Ishikawa (cell line): Measurements from ENCODE around the gene MYO9A.

Source experiments
- CEBPB ChIP-seq: IDR thresholded peaks from 2 replicates; pipeline ENCODE4 v1.6.1; 2012
- CREB1 ChIP-seq: IDR thresholded peaks from 2 replicates; pipeline ENCODE4 v1.6.1; 2012; ENCODE audit warnings: low read depth
- EGR1 ChIP-seq: IDR thresholded peaks from 2 replicates; pipeline ENCODE4 v1.6.1; 2012
- EP300 ChIP-seq: IDR thresholded peaks from 2 replicates; pipeline ENCODE4 v1.6.1; 2012; ENCODE audit warnings: borderline replicate concordance
- FOXM1 ChIP-seq: IDR thresholded peaks from 2 replicates; pipeline ENCODE4 v1.6.1; 2012; ENCODE audit warnings: low read depth, borderline replicate concordance
- NFIC ChIP-seq: IDR thresholded peaks from 2 replicates; pipeline ENCODE4 v1.6.1; 2012
- RAD21 ChIP-seq: IDR thresholded peaks from 2 replicates; pipeline ENCODE4 v1.6.1; 2012; ENCODE audit warnings: low read depth
- TAF1 ChIP-seq: IDR thresholded peaks from 2 replicates; pipeline ENCODE4 v1.6.1; 2012; ENCODE audit warnings: low read depth, mild to moderate bottlenecking
- TCF12 ChIP-seq: IDR thresholded peaks from 2 replicates; pipeline ENCODE4 v1.6.1; 2012; ENCODE audit warnings: low read depth
- TEAD4 ChIP-seq: IDR thresholded peaks from 2 replicates; pipeline ENCODE4 v1.6.1; 2012
- YY1 ChIP-seq: IDR thresholded peaks from 2 replicates; pipeline ENCODE4 v1.6.1; 2012; ENCODE audit warnings: low read depth
- ZBTB7A ChIP-seq: IDR thresholded peaks from 2 replicates; pipeline ENCODE4 v1.6.1; 2012; ENCODE audit warnings: low read depth
- TF ChIP-seq, protein P1 (sequence below): IDR thresholded peaks from 2 replicates; pipeline ENCODE4 v1.6.1; 2012
- TF ChIP-seq, protein P2 (sequence below): IDR thresholded peaks from 2 replicates; pipeline ENCODE4 v1.6.1; 2012; ENCODE audit warnings: low read depth, mild to moderate bottlenecking
- TF ChIP-seq, protein P3 (sequence below): IDR thresholded peaks from 2 replicates; pipeline ENCODE4 v1.6.1; 2012

Gene MYO9A

DNA sequence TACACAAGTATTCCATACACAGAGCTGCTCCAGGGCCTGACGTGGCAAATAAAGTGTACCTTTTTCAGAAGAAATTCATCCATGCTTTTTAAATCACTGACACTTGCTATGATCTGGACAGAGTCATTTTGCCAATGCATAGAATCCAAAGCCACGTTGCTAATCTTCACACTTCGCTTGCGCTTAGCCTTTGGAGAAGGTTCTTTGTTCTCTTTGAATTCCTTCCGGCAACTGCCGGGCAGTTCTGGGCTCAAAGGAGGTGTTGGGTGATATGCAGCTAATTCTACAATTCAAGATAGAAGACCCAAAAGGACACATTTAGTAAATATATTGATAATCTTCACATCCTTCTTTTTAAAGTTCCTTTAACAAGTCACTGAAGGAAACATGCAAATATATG lies 237.7 kb downstream of the MYO9A start:
- TF ChIP-seq ZBTB7A (no peak), TCF12 (no peak), FOXM1 (no peak), CEBPB (no peak), EGR1 (no peak), CREB1 (no peak), NFIC (no peak), EP300 (no peak), RAD21 (no peak), TEAD4 (no peak), TAF1 (no peak), YY1 (no peak)
- TF ChIP-seq, protein P1, sequence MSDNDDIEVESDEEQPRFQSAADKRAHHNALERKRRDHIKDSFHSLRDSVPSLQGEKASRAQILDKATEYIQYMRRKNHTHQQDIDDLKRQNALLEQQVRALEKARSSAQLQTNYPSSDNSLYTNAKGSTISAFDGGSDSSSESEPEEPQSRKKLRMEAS = no peak
- TF ChIP-seq, protein P2, sequence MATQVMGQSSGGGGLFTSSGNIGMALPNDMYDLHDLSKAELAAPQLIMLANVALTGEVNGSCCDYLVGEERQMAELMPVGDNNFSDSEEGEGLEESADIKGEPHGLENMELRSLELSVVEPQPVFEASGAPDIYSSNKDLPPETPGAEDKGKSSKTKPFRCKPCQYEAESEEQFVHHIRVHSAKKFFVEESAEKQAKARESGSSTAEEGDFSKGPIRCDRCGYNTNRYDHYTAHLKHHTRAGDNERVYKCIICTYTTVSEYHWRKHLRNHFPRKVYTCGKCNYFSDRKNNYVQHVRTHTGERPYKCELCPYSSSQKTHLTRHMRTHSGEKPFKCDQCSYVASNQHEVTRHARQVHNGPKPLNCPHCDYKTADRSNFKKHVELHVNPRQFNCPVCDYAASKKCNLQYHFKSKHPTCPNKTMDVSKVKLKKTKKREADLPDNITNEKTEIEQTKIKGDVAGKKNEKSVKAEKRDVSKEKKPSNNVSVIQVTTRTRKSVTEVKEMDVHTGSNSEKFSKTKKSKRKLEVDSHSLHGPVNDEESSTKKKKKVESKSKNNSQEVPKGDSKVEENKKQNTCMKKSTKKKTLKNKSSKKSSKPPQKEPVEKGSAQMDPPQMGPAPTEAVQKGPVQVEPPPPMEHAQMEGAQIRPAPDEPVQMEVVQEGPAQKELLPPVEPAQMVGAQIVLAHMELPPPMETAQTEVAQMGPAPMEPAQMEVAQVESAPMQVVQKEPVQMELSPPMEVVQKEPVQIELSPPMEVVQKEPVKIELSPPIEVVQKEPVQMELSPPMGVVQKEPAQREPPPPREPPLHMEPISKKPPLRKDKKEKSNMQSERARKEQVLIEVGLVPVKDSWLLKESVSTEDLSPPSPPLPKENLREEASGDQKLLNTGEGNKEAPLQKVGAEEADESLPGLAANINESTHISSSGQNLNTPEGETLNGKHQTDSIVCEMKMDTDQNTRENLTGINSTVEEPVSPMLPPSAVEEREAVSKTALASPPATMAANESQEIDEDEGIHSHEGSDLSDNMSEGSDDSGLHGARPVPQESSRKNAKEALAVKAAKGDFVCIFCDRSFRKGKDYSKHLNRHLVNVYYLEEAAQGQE = no peak
- TF ChIP-seq, protein P3, sequence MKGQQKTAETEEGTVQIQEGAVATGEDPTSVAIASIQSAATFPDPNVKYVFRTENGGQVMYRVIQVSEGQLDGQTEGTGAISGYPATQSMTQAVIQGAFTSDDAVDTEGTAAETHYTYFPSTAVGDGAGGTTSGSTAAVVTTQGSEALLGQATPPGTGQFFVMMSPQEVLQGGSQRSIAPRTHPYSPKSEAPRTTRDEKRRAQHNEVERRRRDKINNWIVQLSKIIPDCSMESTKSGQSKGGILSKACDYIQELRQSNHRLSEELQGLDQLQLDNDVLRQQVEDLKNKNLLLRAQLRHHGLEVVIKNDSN = no peak

DNA sequence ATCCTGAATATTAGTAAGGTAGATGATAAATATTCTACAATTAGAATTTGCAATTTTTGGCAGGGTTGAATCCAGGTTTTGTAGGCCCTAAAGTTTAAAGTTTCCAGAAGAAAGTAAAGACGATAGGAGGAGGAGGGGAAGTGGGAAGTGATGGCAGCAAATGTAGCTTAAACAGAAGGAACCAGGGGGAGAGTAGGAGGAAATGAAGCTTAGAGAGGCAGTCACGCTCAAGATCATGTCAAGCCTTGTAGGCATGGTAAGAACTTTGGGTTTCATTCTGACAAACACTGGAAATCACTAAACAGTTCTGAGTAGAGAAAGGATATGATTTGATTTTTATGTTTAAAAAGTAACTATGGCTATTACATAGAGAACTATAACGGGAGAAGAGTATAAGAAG lies 243.7 kb downstream of the MYO9A start:
- TF ChIP-seq YY1 (no peak), TCF12 (no peak), CREB1 (no peak), TEAD4 (no peak), EP300 (no peak), CEBPB (no peak), EGR1 (no peak), TAF1 (no peak), NFIC (no peak)
- TF ChIP-seq, protein P2 = no peak
- TF ChIP-seq, protein P1 = no peak
- TF ChIP-seq, protein P3 = no peak

DNA sequence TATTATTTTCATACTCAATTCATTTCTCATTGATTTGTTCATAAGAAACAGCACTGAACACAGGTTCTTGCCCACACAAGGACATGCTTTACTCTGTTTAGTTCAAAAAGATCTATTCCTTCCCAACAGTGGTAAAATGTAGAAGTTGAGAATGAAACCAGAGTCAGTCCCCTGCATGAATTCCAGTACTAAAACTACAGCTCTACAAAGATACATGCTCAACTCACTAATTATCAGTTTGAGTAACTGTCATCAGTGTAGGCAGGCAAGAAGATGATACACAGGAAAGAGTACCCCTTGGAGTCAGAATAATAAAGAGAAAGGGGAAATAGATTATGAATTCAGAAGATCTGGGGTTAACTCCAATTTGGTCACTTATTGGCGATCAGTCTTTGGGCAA lies 264.4 kb downstream of the MYO9A start:
- TF ChIP-seq, protein P3 = no peak
- TF ChIP-seq YY1 (no peak), FOXM1 (no peak), RAD21 (no peak), EP300 (no peak), EGR1 (no peak), ZBTB7A (no peak), NFIC (no peak), TEAD4 (no peak), TCF12 (no peak), TAF1 (no peak), CREB1 (no peak)
- TF ChIP-seq, protein P1 = no peak

DNA sequence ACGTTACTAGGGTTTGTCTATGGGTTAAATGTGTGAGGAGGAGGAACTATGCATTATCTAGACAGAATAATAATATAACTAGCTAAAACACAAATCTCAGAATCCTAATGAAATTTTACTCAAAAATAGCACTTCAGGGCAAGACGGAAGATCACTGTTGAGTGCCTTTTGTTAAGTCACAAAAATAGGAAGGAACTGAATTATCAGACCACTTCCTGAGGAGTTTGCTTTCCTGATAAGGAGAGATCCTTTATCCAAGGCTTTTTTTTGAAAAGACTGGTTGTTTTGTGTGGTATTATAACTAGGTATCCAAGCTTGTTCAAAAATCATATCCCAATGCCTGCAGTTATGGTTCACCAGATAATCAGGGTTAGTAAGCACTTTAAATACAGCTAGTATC lies 273.0 kb downstream of the MYO9A start:
- TF ChIP-seq, protein P1 = no peak
- TF ChIP-seq, protein P2 = no peak
- no peak for TF ChIP-seq EGR1
- TF ChIP-seq EP300 = no peak
- no peak for TF ChIP-seq CREB1
- no peak for TF ChIP-seq CEBPB
- no peak for TF ChIP-seq YY1
- TF ChIP-seq NFIC = no peak
- no peak for TF ChIP-seq FOXM1
- TF ChIP-seq RAD21 = no peak
- no peak for TF ChIP-seq ZBTB7A
- TF ChIP-seq TAF1 = no peak
- TF ChIP-seq, protein P3 = no peak
- TF ChIP-seq TCF12 = no peak
- TF ChIP-seq TEAD4 = no peak
